GM12864 (cell line): Measurements from ENCODE around the gene STK32C.

Experiments used
- DNase-seq: peaks from one replicate; pipeline ENCODE4 v3.0.0-alpha.2; 2011; ENCODE audit warnings: low read depth
- H3K4me3 ChIP-seq: 2 replicates; pipeline ENCODE4 v1.5.1; 2011; ENCODE audit warnings: mild to moderate bottlenecking, low read depth, low read length, control low read depth
- CTCF ChIP-seq: IDR thresholded peaks from 2 replicates; pipeline ENCODE4 v1.5.1; 2011; ENCODE audit warnings: low read depth, mild to moderate bottlenecking, moderate library complexity, low read length, control low read depth, inconsistent platforms; ENCODE audit errors: missing control alignments

Gene STK32C

DNA sequence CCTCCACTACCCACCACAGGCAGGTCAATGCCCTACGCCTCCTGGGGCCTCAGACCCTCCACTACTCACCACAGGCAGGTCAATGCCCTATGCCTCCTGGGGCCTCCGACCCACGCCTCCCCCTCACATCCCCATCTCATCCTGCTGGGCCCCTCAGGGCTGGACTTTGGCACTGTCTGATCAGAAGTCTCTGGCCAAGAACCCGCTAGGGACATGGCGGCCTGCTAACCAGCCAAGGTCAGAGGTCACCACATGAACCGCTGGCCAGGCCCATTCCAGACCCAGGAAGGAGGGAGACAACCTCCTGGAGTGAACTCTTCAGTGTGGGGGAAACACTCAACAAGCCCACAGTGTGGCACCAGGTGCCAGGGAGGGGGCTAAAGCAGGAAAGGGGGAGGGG is 55.8 kb downstream of the STK32C start:
- no peak overlapping the region for H3K4me3 ChIP-seq
- TF ChIP-seq CTCF, result no peak
- no peak for DNase-seq

GRCh38 chr10:132250481-132251475 is 57.0 kb downstream of the STK32C start:
- no peak overlapping the region for H3K4me3 ChIP-seq
- TF ChIP-seq CTCF, result no peak
- no peak for DNase-seq

DNA sequence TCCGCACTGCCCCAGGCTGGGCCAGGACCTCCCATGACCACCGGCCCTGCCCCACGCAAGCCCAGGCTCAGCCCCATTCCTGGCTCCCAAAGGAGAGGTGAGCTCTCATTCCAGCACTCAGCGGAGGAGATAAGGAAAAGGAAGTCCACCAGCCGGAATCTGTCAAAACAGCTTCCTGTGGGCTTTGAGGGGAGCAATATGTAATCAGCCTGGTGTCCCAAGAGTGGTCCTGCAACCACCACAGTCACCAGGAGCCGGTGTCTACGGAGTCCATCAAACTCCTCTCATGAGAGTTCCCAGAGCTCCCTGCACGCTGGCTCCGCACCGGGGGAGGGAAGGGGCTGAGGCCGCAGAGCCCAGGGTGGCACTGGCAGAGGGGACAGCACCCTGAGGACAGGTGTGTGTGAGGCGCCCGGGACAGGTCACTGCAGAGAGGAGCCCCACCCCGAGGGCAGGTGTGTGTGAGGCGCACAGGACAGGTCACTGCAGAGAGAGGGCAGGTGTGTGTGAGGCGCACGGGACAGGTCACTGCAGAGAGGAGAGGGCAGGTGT is 57.9 kb downstream of the STK32C start:
- no peak for TF ChIP-seq CTCF
- DNase-seq, result no peak
- H3K4me3 ChIP-seq, result no peak overlapping the region

- no peak for DNase-seq
- no peak for TF ChIP-seq CTCF
- H3K4me3 ChIP-seq, result no peak overlapping the region
Observed at GRCh38 chr10:132249226-132249724, 58.5 kb downstream of the STK32C start.

DNA sequence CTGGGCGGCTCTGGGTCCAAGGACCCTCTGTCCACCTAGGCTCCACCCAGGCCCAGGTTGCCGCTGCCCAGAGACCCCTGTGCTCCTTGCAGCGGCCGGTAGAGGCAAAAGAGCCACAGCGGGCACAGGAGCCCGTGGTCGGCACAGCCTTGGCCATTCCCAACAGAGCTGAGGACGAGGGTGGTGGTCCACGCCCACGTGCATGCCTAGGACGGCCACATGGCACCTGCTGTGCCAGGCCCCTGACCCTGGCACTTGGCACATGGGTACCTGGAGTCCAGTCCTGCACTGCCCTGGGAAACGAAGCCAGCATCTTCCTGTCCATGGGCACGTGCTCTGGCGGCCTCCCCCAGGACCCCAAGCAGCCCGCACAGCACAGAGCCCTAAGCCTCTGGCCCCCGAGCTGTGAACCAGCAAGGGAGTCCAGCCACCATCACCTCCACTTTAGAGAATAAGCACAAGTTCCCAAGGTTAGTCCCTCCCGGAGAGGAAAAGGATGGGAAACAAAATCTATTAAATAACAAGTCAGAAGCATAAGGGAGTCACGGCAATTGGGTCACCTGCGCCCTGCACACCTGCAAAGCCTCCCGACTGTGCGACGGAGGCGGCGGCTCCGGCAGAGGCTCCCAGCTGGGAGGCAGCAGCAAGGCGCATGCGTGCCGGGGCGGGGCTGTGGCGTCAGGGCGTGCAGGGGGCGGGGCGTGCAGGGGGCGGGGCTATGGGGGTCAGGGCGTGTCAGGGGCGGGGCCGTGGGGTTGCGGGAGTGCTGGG is 59.1 kb downstream of the STK32C start:
- H3K4me3 ChIP-seq, result peak overlapping the region; percentile 0
- TF ChIP-seq CTCF, result no peak
- no peak for DNase-seq

DNA sequence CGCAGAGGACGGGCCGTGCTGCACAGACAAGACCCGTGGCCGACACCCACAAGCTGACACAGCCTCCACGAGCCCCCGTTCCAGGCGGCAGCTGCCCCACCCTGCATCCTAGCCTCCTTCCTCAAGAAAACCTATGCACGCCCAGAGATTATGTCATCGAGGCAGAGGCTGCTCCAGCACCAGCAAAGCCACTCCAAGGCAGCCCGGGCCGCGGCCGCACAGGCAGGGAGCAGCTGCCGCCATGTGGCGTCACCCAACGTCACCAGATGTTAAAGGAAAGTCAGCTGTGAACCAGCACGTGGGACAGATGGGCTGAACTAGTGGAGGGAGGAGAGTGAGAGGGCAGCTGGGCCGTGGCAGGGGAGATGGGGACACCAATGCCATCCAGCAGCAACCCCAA is 59.8 kb downstream of the STK32C start:
- no peak overlapping the region for H3K4me3 ChIP-seq
- TF ChIP-seq CTCF, result no peak
- DNase-seq, result no peak
